Adipose tissue (tissue), 3 donors: Measurements from ENCODE around the gene PCDHGB1. TPM values are rescaled to one million over a fixed set of nuclear protein-coding genes. Genes with fewer than 3 reads are reported as not detected.
"Not testable (repeated sequence)": the region's sequence is repeated elsewhere in the genome, so short reads cannot be mapped to it uniquely, and the experiment has no call there.

Experiments used
- H3K27ac ChIP-seq: one replicate; pipeline ENCODE4 v1.5.1; 2013; ENCODE audit warnings: low read depth, low read length
- WGBS, 3 donors: extraction: QIAGEN DNeasy Blood & Tissue Kit; methylation state at CpG; one replicate each; pipeline ENCODE4 v1.1.7; 2013; 5-methylcytosine and 5-hydroxymethylcytosine counted together
- polyA plus RNA-seq, 3 donors: library from polyadenylated mRNA; stranded (reverse); fragments of 200-250 nt; gene quantifications; one replicate each; pipeline ENCODE4 v1.2.3, GENCODE V29; 2013
- donor health status: healthy with polysubstance abuse.
- donor health status: Bipolar disorder and iron deficiency.
- donor health status: healthy.

PCDHGB1 gene
- polyA plus RNA-seq, 3 donors, result 0.11 to 0.36 (median 0.30) TPM

DNA sequence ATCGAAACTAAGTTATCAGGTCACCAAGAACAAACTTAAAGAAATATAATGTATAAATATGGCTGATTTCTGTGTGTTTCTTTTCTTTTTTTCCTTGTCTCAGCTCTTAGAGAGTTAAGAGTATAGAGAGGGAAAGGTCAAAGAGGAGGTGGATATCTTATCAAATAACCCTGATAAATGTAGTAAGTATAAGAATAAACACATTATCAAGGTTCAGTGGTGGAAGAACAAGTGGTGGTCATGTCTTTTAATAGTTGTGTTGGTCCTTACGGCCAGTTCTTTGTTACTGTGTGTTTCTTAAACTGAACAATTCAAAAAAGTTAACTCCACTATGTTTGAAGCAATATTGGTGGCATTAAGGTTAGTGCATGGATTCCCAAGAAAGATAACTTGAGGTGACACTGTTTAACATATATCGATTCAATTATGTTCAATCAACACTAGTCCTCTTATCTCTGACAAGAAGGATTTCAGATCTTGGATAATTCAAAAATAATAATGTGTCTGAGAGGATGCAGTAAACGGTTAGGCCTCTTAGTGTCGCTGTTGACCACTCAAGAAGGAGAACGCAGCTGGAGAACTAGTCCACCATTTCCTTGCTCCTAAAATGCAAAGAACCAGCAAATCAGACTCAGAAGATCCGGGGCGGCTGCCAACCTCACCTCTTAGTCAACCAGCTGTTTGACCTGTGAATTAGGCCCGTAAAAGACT is 6.5 kb upstream of the PCDHGB1 start, which contains the start of gene PCDHGA3:
PCDHGA3 (plus strand) TSS at position 588 of the 711 bp plus-strand sequence. CDS start 205 bp downstream, outside the sequence.
- no peak within 1 kb of the TSS for H3K27ac ChIP-seq
- WGBS, 3 donors, result 22 to 25% (median 23%) methylated on average over 9 of the region's 9 CpGs

DNA sequence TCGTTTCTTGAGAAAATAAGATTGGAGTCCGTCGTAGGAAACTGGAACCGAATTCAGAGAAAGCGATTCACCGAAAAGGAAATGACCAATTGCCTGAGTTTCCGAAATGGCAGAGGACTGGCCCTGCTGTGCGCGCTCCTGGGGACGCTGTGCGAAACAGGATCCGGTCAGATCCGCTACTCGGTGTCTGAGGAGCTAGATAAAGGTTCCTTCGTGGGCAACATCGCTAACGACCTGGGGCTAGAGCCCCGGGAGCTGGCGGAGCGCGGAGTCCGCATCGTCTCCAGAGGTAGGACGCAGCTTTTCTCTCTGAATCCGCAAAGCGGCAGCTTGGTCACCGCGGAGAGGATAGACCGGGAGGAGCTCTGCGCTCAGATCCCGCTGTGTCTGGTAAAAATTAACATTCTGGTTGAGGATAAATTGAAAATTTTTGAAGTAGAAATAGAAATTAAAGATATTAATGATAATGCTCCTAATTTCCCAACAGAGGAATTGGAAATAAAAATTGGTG is 5.9 kb upstream of the PCDHGB1 start:
- 21 to 24% (median 22%) methylated on average over 31 of the region's 31 CpGs for WGBS, 3 donors
- H3K27ac ChIP-seq, result no peak overlapping the region

DNA sequence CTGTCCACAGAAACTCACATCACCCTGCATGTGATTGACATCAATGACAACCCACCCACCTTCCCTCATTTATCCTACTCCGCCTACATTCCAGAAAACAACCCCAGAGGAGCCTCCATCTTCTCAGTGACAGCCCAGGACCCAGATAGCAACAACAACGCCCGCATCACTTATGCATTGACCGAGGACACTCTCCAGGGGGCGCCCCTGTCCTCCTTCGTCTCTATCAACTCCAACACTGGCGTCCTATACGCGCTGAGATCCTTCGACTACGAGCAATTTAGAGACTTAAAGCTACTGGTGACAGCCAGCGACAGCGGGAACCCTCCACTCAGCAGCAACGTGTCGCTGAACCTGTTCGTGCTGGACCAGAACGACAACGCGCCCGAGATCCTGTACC is 4.6 kb upstream of the PCDHGB1 start:
- no peak overlapping the region for H3K27ac ChIP-seq
- 29 to 38% (median 32%) methylated on average over 20 of the region's 20 CpGs for WGBS, 3 donors

DNA sequence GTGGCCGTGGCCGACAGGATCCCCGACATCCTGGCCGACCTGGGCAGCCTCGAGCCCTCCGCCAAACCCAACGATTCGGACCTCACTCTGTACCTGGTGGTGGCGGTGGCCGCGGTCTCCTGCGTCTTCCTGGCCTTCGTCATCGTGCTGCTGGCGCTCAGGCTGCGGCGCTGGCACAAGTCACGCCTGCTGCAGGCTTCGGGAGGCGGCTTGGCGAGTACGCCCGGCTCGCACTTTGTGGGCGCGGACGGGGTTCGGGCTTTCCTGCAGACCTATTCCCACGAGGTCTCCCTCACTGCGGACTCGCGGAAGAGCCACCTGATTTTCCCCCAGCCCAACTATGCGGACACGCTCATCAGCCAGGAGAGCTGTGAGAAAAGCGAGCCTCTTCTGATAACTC is 3.9 kb upstream of the PCDHGB1 start:
- H3K27ac ChIP-seq, result not testable (repeated sequence)
- 37 to 42% (median 39%) methylated on average over 20 to 24 of the region's 35 CpGs for WGBS, 3 donors

DNA sequence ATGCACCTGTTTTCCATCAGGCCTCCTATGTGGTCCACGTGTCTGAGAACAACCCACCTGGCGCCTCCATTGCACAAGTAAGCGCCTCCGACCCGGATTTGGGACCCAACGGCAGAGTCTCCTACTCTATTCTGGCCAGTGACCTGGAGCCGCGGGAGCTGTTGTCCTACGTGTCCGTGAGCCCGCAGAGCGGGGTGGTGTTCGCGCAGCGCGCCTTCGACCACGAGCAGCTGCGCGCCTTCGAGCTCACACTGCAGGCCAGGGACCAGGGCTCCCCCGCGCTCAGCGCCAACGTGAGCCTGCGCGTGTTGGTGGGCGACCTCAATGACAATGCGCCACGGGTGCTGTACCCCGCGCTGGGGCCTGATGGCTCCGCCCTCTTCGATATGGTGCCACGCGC is 1.7 kb downstream of the PCDHGB1 start:
- WGBS, 3 donors, result 32 to 35% (median 34%) methylated on average over 31 to 32 of the region's 36 CpGs
- no peak overlapping the region for H3K27ac ChIP-seq

GRCh38 chr5:141354900-141355469 is 5.1 kb downstream of the PCDHGB1 start, which contains the start of gene PCDHGA4:
TSS of gene PCDHGA4 (plus strand) at chr5:141355021. CDS start at chr5:141355108, 87 bp downstream.
- no peak within 1 kb of the TSS for H3K27ac ChIP-seq
- 14 to 15% (median 15%) methylated on average over 29 of the region's 29 CpGs for WGBS, 3 donors

DNA sequence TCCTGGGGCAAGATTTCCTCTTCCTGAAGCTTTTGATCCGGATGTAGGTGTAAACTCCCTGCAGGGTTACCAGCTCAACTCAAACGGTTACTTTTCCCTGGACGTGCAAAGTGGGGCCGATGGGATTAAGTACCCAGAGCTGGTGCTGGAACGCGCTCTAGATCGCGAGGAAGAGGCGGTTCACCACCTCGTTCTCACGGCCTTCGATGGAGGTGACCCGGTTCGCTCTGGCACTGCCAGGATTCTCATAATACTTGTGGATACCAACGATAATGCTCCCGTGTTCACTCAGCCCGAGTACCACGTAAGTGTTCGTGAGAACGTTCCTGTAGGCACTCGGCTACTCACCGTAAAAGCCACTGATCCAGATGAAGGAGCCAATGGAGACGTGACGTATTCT is 5.7 kb downstream of the PCDHGB1 start:
- WGBS, 3 donors, result 47 to 50% (median 48%) methylated on average over 24 of the region's 24 CpGs
- no peak overlapping the region for H3K27ac ChIP-seq

GRCh38 chr5:141356133-141356532 is 6.2 kb downstream of the PCDHGB1 start:
- H3K27ac ChIP-seq, result no peak overlapping the region
- 68 to 72% (median 69%) methylated on average over 5 of the region's 5 CpGs for WGBS, 3 donors

GRCh38 chr5:141356950-141357349 is 7.1 kb downstream of the PCDHGB1 start:
- WGBS, 3 donors, result 40 to 48% (median 43%) methylated on average over 19 of the region's 19 CpGs
- H3K27ac ChIP-seq, result no peak overlapping the region

GRCh38 chr5:141359790-141360426 is 10.0 kb downstream of the PCDHGB1 start, which contains the start of gene PCDHGB2:
TSS of gene PCDHGB2 (plus strand) at chr5:141359994. CDS start at chr5:141360136, 142 bp downstream.
- 13 to 19% (median 17%) methylated on average over 24 of the region's 24 CpGs for WGBS, 3 donors

DNA sequence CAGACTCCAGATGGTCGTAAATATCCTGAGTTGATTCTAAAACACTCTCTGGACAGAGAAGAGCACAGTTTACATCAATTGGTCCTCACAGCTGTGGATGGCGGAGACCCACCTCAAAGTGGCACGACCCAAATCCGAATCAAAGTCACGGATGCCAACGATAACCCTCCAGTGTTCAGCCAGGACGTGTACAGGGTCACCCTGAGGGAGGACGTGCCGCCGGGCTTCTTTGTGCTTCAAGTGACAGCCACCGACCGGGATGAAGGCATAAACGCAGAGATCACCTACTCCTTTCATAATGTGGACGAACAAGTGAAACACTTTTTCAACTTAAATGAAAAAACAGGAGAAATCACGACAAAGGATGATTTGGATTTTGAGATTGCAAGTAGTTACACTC is 10.8 kb downstream of the PCDHGB1 start:
- no peak overlapping the region for H3K27ac ChIP-seq
- WGBS, 3 donors, result 29 to 39% (median 33%) methylated on average over 15 of the region's 15 CpGs

More at GRCh38 chr5:141359790-141360426, 10.0 kb downstream of the PCDHGB1 start, which contains the start of gene PCDHGB2:
- H3K27ac ChIP-seq, result no peak within 1 kb of the TSS

GRCh38 chr5:141362719-141363118 is 12.8 kb downstream of the PCDHGB1 start:
- H3K27ac ChIP-seq, result no peak overlapping the region

GRCh38 chr5:141363952-141364660 is 14.2 kb downstream of the PCDHGB1 start, which contains the start of gene PCDHGA5:
TSS of gene PCDHGA5 (plus strand) at chr5:141364162. CDS start at chr5:141364331, 169 bp downstream.
- WGBS, 3 donors, result 12 to 19% (median 16%) methylated on average over 34 of the region's 34 CpGs
- H3K27ac ChIP-seq, result no peak within 1 kb of the TSS

DNA sequence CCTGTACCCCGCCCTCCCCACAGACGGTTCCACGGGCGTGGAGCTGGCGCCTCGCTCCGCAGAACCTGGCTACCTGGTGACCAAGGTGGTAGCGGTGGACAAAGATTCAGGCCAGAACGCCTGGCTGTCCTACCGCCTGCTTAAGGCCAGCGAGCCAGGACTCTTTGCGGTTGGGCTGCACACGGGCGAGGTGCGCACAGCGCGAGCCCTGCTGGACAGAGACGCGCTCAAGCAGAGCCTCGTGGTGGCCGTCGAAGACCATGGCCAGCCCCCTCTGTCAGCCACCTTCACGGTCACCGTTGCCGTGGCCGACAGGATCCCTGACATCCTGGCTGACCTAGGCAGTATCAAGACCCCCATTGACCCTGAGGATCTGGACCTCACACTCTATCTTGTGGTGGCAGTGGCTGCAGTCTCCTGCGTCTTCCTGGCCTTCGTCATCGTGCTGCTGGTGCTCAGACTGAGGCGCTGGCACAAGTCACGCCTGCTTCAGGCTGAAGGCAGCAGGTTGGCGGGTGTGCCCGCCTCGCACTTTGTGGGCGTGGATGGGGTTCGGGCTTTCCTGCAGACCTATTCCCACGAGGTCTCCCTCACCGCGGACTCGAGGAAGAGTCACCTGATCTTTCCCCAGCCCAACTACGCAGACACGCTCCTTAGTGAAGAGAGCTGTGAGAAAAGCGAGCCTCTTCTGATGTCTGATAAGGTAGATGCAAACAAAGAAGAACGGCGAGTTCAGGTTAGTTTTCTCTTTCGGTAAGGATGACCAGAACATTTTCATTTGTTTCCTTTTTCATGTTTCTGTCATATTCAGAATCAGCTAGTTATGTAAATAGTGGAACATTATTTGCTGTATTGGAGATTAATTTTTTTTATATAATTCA is 16.4 kb downstream of the PCDHGB1 start:
- WGBS, 3 donors, result 30 to 38% (median 33%) methylated on average over 44 to 46 of the region's 46 CpGs
- H3K27ac ChIP-seq, result no peak overlapping the region

DNA sequence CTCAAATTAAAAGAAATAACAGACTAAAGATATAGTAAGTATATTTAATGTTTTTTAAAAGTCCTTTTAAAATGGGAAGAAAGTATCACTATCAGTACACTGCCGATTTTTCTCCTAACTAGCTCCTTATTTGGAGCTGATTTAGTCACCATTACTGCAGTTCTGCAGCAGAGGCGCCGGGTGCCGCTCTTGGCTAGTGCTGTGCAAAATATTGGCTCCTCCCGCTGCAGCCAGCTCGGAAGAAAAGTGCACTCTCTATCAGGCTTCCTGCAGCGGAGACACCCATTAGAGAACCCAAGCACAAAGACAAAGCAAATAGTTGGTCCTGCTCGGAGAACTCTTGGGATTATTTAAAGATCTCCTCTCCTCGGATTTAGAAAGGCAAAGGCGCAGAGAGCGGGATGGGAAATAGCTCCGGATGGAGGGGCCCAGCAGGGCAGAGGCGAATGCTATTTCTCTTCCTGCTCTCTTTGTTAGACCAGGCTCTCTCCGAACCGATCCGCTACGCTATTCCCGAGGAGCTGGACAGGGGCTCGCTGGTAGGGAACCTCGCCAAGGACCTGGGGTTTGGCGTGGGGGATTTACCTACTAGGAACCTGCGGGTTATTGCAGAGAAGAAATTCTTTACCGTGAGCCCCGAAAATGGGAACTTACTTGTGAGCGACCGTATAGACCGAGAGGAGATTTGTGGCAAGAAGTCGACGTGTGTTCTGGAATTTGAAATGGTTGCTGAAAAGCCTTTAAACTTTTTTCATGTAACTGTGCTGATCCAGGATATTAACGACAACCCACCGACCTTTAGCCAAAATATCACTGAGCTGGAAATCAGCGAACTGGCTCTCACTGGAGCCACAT is 20.3 kb downstream of the PCDHGB1 start, which contains the start of gene PCDHGB3:
PCDHGB3 (plus strand) TSS at position 249 of the 855 bp plus-strand sequence; CDS start at position 402, 153 bp downstream.
- no peak within 1 kb of the TSS for H3K27ac ChIP-seq
- WGBS, 3 donors, result 15 to 18% (median 17%) methylated on average over 32 of the region's 32 CpGs
